GM11168 (cell line): ENCODE measurements around the gene LIN37.
"Not testable (repeated sequence)": the region's sequence is repeated elsewhere in the genome, so short reads cannot be mapped to it uniquely, and the experiment has no call there.

Experiments used
- in situ Hi-C: fragments of 300-500 bp; cut with MboI; formaldehyde crosslinking; loops from one replicate; pipeline ENCODE4 v1.12.0; 2022; ENCODE audit warnings: low sequenced_read_pairs; ENCODE audit not compliant: unreplicated experiment

The LIN37 gene

DNA sequence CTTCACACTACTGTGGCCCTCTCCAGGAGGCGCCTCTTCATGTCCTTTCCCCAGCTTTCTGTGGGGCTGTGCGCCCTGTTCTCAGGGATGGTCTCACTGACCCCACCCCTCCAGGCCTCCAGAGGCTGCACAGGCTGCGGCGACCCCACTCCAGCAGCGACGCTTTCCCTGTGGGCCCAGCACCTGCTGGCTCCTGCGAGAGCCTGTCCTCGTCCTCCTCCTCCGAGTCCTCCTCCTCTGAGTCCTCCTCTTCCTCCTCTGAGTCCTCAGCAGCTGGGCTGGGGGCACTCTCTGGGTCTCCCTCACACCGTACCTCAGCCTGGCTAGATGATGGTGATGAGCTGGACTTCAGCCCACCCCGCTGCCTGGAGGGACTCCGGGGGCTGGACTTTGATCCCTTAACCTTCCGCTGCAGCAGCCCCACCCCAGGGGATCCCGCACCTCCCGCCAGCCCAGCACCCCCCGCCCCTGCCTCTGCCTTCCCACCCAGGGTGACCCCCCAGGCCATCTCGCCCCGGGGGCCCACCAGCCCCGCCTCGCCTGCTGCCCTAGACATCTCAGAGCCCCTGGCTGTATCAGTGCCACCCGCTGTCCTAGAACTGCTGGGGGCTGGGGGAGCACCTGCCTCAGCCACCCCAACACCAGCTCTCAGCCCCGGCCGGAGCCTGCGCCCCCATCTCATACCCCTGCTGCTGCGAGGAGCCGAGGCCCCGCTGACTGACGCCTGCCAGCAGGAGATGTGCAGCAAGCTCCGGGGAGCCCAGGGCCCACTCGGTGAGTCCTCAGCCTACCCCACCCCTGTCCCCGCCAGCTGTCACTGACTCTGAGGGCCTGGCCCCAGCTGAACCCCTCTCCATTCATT lies 38.2 kb downstream of the LIN37 start:
- in situ Hi-C loops = no loop called here

DNA sequence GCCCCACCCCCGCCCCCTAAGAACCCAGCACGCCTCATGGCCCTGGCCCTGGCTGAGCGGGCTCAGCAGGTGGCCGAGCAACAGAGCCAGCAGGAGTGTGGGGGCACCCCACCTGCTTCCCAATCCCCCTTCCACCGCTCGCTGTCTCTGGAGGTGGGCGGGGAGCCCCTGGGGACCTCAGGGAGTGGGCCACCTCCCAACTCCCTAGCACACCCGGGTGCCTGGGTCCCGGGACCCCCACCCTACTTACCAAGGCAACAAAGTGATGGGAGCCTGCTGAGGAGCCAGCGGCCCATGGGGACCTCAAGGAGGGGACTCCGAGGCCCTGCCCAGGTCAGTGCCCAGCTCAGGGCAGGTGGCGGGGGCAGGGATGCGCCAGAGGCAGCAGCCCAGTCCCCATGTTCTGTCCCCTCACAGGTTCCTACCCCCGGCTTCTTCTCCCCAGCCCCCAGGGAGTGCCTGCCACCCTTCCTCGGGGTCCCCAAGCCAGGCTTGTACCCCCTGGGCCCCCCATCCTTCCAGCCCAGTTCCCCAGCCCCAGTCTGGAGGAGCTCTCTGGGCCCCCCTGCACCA lies 38.9 kb downstream of the LIN37 start:
- in situ Hi-C loops = no loop called here

- in situ Hi-C loops = no loop called here
Observed at GRCh38 chr19:35788205-35788960, 40.0 kb downstream of the LIN37 start.

DNA sequence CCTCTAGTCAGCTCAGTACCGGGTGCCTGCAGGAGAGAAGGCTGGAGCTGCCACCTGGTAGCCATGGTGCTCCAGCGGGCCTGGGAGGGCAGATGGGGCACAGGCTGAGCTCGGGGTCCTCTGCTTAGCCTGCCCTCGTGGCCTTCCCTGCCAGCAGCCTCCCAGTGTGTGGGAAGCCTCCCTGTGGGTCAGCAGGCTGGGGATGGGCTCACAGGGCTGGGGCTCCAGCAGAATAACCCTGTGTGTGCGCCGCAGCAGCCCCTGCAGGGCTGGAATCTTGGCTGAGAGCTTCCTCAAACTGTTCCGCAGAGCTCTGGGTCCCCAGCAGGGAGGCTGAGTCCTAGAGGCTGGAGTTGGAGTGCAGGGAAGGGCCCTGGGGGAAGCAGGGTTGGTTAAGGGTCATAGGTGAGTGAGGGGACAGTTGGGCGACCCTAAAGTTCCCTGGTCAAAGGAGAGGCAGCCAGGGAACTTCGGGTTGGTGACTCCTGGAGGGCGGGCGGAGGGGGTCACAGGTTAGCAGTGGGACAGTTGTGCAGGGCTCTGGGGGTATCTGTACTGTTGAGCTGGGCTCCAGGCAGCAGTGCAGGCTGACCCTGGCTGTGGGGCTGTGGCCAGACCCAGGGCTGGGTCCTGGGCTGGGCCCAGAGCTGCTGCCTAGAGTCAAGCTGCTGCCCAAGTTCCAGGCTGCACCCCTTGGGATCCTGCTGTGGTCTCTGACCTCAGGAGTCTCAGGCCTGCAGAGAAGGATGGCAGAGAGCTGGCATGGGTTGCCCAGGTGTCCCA lies 41.0 kb downstream of the LIN37 start:
- in situ Hi-C loops = no loop called here

DNA sequence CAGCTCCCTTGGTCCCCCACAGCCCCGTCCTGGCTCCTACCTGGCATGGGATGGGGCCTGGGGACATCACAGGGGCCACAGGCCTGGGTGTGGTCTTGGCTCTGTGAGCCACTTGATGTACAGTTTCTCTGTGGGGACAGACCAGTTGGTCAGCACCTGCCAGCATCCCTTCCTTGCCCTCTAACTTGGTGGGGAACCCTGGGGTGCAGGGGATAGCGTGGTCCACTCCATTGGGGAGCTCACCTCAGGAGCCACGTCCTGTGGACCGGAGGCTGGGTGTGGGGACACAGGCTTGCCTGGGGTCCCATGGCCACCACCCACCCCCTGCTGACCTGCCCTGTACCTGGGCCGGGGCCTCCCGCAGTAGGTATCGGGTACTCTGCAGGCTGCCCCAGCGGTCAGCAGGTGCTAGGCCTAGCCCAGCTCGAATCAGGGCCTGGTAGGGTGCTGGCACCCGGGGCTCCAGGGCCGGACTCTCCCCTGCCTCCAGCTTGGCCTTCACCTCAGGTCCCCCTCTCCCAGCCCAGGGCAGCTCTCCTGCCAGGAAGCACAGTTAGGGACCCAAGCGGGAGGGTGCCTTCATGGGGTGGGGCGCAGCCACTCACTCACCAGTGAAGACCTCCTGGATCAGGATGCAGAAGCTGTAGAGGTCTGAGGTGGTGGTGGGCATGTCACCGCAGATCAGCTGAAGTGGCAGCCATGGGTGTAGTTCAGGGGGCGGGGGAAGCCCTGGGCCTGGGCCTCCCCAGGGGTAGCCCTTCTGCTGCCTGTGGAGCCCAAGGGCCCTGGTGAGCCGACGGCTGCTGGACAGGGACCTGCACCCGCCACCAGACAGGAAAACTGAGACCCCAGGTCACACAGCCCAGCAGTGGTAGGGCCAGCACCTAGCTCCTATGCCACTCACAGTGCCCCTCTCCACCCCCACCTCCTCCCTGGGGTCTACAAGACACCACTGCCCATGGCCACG lies 41.9 kb downstream of the LIN37 start:
- in situ Hi-C loops = no loop called here

DNA sequence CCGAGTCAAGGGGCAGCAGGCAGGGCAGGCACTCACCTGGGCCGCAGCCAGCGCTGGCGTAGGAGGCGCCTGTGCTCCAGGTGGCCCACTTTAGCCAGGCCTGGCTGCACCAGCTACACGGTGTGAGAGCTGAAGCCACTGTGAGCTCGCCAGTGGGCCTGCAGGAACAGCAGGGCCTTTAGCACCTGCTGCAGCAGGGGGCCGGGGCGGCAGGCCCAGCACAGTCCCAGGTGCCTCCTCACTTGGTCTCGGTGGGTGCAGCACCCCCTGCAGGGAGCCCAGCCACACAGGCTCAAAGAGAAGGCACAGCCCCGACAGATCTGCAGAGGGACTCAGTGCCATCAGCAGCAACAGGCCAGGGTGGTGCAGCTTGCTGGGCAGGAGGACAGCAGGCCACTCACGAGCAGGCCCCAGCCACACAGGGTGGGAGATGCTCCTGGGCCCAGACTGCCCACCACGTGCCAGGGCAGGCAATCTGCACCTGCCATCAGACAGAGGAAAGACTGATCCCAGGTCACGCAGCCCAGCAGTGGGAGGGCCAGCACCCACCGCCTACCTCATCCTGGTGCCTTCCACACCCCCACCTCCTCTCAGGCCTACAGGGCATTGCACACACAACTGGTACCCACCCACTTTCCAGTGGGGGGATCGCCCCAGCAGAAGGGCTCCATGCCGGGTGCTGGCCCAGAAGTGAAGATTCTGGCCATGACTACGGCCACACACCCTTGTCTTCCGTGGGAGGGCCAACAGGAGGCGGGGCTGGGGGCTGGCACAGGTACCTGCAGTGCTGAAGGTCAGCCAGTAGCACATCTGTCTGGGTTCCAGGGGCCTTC lies 42.8 kb downstream of the LIN37 start:
- in situ Hi-C loops = no loop called here

DNA sequence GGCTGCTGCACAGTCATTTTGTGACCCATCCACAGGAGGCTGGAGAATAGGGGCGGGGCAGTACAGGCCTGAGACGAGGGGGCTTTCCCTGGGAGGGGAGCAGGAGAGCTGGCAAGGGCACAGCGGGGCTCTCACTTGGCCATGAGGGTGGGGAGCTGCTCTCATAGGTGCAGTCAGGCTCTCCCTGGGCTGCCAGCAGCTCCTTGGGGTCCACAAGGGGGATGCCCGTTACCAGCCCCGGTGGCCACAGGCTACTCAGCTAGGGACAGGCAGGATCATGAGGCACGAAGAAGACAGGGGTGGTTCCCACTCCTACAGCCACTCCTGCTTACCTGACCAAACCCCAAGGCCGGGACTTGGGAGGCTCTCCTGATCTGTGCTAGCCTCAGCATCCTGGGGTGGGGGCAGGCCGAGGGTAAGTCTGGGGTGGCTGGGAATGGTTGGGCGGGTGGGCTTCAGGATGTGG lies 43.5 kb downstream of the LIN37 start:
- in situ Hi-C loops = no loop called here

DNA sequence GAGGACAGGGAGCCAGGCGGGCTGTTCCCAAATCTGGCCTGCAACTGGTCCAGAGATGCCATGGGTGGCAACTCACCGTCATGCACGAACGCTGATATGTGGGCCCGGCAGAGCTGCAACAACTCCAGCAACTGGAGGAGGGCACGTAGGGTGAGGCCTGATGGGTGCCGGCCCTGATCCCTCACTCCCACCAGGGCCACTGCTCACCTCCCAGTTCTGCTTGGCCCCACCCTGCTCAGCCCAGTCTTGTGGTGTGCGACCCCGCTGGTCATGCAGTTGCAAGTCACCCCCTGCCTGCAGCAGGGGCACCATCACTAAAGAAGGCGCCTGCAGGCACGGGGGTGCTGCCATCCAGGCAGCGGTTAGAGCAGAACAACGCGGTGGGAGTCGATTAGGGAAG lies 43.9 kb downstream of the LIN37 start:
- in situ Hi-C loops = no loop called here

GRCh38 chr19:35792888-35793287 lies 44.5 kb downstream of the LIN37 start:
- in situ Hi-C loops = no loop called here

DNA sequence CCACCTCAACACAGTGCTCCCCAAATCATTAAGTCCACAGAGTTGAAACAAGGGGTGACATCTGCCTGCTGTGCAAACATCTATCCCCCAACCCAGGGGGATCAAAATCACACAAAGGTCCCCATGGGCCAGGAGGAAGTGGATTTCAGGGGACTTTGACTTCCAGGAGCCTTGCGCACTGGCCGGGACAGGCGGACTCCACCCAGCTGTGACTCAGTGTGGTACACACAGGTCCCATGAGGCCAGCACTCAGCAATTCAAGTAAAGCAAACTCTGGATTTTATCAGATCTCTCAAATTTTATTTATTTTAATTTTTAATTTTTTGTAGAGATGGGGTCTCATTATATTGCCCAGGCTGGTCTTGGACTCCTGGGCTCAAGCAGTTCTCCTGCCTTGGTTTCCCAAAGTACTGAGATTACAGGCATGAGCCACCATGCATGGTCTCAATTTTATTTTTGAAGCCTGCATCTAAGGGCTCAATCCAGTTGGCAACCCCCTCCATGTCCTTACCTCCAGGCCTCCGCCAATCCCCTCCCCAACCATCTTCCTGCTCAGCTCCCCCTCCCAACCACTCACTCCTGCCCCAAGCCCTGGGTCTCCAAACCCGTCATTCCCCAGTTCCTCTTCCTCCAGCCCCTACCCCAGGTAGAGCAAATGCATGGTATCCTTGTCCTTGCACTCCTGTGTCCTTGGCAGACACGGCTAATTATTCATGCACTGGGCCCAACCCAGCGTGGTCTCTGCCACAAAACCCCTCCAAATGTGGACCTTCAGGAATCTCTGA lies 45.2 kb downstream of the LIN37 start:
- in situ Hi-C loops = no loop called here

- in situ Hi-C loops = not testable (repeated sequence)
Observed at GRCh38 chr19:35795564-35795963, 47.2 kb downstream of the LIN37 start.

DNA sequence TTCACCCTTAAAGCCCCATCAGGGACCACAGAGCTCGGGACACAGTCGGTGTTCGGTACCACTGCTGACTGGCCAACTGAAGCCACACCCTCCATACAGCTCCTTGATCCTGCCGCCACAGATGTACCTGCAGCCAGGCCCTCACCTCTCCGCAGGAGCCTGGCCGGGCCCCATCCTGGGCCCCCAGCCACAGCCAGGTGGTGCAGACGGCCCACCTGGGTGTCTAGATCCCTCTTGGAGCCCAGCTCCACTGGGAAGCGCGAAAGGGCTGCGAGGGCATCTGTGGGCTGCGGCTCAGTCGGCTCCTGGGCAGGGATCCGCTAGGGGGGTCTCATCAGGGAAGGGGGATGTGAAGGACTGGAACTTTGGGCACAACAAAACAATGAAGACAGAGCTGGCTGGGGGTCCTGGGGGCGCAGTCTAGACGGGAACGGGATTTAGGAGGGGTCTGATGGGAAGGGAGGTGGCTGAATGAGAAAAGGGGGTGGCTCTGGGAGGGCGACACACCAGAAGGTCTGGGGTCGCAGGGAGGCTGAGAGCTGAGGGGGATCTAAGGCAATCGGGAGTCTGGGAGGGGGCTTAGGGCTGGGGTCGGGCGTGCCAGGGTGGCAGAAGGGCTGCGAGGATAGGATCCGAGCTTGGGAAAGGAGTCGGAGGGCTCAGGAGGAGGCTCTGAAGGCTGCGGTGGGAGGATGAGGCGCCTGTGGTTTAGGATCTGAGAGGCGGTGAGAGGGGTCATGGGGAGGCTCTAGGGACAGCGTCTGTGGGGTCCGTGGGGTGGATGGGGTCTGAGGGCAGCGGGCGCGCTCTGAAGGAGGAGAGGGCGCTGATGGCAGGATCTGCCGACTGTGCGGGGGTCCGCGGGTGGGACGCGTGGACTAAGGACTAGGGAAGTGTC lies 48.5 kb downstream of the LIN37 start:
- in situ Hi-C loops = no loop called here

DNA sequence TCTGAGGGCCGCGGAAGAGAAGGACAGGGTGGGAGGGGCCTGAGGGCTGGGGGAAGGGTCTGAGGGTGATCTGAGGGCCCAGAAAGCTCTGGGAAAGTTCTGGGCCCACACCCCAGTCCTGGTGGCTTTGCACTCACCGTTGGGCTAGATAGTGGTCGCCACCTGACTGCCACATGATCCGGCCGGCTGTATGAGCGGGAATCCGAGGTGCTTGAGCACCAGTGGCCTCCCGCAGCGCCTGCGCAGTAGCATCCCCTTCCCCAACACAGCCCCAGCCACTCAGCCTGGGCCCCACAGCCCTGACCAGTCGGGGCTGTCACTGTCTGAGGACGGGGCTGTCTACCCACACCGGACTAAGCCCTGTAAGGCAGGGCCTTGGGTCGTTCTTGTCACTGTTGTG lies 49.3 kb downstream of the LIN37 start:
- in situ Hi-C loops = no loop called here

DNA sequence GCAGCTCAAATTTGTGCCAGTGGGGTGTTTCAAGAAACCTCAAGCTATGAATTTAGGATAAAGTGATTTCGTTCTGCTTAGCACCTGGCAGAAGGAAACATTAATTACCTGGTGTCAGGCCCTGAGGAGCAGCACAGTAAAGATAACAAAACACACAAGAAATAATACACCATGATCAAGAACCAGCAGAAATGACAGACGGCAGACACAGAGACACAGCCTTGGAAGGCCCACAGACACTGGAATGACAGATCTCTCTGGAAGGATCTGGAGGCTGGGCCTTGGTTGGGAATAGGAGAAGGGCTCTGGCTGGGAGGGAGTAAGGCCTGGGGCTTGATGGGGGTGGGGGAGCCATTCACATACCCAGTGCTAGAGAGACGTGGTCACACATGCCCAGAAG lies 53.5 kb downstream of the LIN37 start:
- in situ Hi-C loops = no loop called here
